ENCODE results near the gene PTP4A1.

PTP4A1 gene

GRCh38 chr6:63549076-63549475 is 23.2 kb upstream of the PTP4A1 start:
- Mint-ChIP-seq H3K9me3 (peaks cover 6% of the 10 kb centered on the region), H3K4me3 (no peak overlapping the region), H3K4me1 (no peaks in the 10 kb centered on the region), H3K27ac (no peak overlapping the region), H3K36me3 (ENCODE audit: low read depth) (no peaks in the 10 kb centered on the region), H3K27me3 (ENCODE audit: low read depth, poor library complexity) (peaks cover 7% of the 10 kb centered on the region)
- DNase-seq = no peak
- no peak for TF ChIP-seq CTCF (IDR thresholded peaks at IDR 0.05)

- Mint-ChIP-seq H3K27me3 (ENCODE audit: low read depth, poor library complexity) (peaks cover 8% of the 10 kb centered on the region), H3K27ac (no peak overlapping the region), H3K4me1 (no peaks in the 10 kb centered on the region), H3K36me3 (ENCODE audit: low read depth) (no peaks in the 10 kb centered on the region), H3K9me3 (no peaks in the 10 kb centered on the region), H3K4me3 (no peak overlapping the region)
- no peak for DNase-seq
- no peak for TF ChIP-seq CTCF (IDR thresholded peaks at IDR 0.05)
Measured at GRCh38 chr6:63553208-63553607, 19.1 kb upstream of the PTP4A1 start.

GRCh38 chr6:63553900-63554299 is 18.4 kb upstream of the PTP4A1 start:
- Mint-ChIP-seq H3K9me3 (no peaks in the 10 kb centered on the region), H3K27me3 (ENCODE audit: low read depth, poor library complexity) (peaks cover 12% of the 10 kb centered on the region), H3K4me3 (no peak overlapping the region), H3K36me3 (ENCODE audit: low read depth) (no peaks in the 10 kb centered on the region), H3K27ac (no peak overlapping the region), H3K4me1 (no peaks in the 10 kb centered on the region)
- no peak for DNase-seq
- no peak for TF ChIP-seq CTCF (IDR thresholded peaks at IDR 0.05)

GRCh38 chr6:63554782-63555181 is 17.5 kb upstream of the PTP4A1 start:
- DNase-seq = no peak
- H3K27ac Mint-ChIP-seq = no peak overlapping the region
- H3K4me3 Mint-ChIP-seq = no peak overlapping the region
- no peaks in the 10 kb centered on the region for H3K9me3 Mint-ChIP-seq
- TF ChIP-seq CTCF (IDR thresholded peaks at IDR 0.05) = no peak
- no peaks in the 10 kb centered on the region for H3K4me1 Mint-ChIP-seq
- H3K27me3 Mint-ChIP-seq (ENCODE audit: low read depth, poor library complexity) = peaks cover 12% of the 10 kb centered on the region
- no peaks in the 10 kb centered on the region for H3K36me3 Mint-ChIP-seq (ENCODE audit: low read depth)

- H3K27me3 Mint-ChIP-seq (ENCODE audit: low read depth, poor library complexity) = peaks cover 12% of the 10 kb centered on the region
- DNase-seq = no peak
- no peaks in the 10 kb centered on the region for H3K4me1 Mint-ChIP-seq
- TF ChIP-seq CTCF (IDR thresholded peaks at IDR 0.05) = no peak
- no peaks in the 10 kb centered on the region for H3K36me3 Mint-ChIP-seq (ENCODE audit: low read depth)
- H3K9me3 Mint-ChIP-seq = no peaks in the 10 kb centered on the region
- H3K4me3 Mint-ChIP-seq = no peak overlapping the region
- peak overlapping the region; percentile 27 for H3K27ac Mint-ChIP-seq
Measured at GRCh38 chr6:63556369-63556768, 15.9 kb upstream of the PTP4A1 start.

GRCh38 chr6:63558278-63558677 is 14.0 kb upstream of the PTP4A1 start:
- Mint-ChIP-seq H3K27ac (no peak overlapping the region), H3K9me3 (no peaks in the 10 kb centered on the region), H3K36me3 (ENCODE audit: low read depth) (no peaks in the 10 kb centered on the region), H3K27me3 (ENCODE audit: low read depth, poor library complexity) (peaks cover 12% of the 10 kb centered on the region), H3K4me3 (no peak overlapping the region), H3K4me1 (no peaks in the 10 kb centered on the region)
- no peak for TF ChIP-seq CTCF (IDR thresholded peaks at IDR 0.05)
- no peak for DNase-seq

Measured in nephron progenitor cell (in vitro differentiated cells).